Gastroesophageal sphincter (tissue), 4 donors: Measurements from ENCODE around the gene KIF26B. TPM values are rescaled to one million over a fixed set of nuclear protein-coding genes. Genes with fewer than 3 reads are reported as not detected.

ENCODE experiments used
- ATAC-seq: fragments of 150-250 bp; one replicate; pipeline ENCODE4 v1.9.1; 2016; ENCODE audit warnings: mild to moderate bottlenecking, moderate library complexity
- H3K27ac ChIP-seq, 4 donors: fragments of 200-600 bp; sonication (generic) in 3 of 4; 1 replicate in 3 of 4; 2 replicates in 1 of 4; pipeline ENCODE4 v1.5.1; 2016 to 2019
- H3K27me3 ChIP-seq: fragments of 200-600 bp; sonication (generic); one replicate; pipeline ENCODE4 v1.5.1; 2019
- H3K36me3 ChIP-seq, 2 donors: fragments of 200-600 bp; sonication (generic); one replicate each; pipeline ENCODE4 v1.5.1; 2019; ENCODE audit warnings: control low read depth in 1 of 2
- H3K4me1 ChIP-seq, 3 donors: fragments of 200-600 bp; sonication (generic); 1 replicate in 2 of 3; 2 replicates in 1 of 3; pipeline ENCODE4 v1.5.1; 2016 to 2019; ENCODE audit warnings: control low read depth in 2 of 3
- H3K4me3 ChIP-seq, 2 donors: fragments of 200-600 bp; sonication (generic); one replicate each; pipeline ENCODE4 v1.5.1; 2019; ENCODE audit warnings: mild to moderate bottlenecking in 1 of 2, moderate library complexity in 1 of 2
- H3K9me3 ChIP-seq, 3 donors: fragments of 200-600 bp; sonication (generic); one replicate each; pipeline ENCODE4 v1.5.1; 2017 to 2019; ENCODE audit warnings: control low read depth in 2 of 3
- EP300 ChIP-seq: sonication (generic); formaldehyde crosslinking; IDR thresholded peaks from one replicate; pipeline ENCODE4 v1.6.1; 2017; ENCODE audit warnings: antibody characterized with exemption, mild to moderate bottlenecking
- POLR2A ChIP-seq, 2 donors: fragments of 450-650 bp; IDR thresholded peaks; one replicate each; pipeline ENCODE4 v1.6.1; 2017; ENCODE audit warnings: antibody characterized with exemption in 2 of 2, mild to moderate bottlenecking in 2 of 2, moderate library complexity in 1 of 2
- POLR2AphosphoS5 ChIP-seq: sonication (generic); formaldehyde crosslinking; IDR thresholded peaks from one replicate; pipeline ENCODE4 v1.6.1; 2017; ENCODE audit warnings: antibody characterized with exemption
- WGBS, 2 donors: methylation state at CpG; one replicate each; pipeline ENCODE4 v1.1.5; 2018; ENCODE audit warnings: low coverage in 1 of 2; 5-methylcytosine and 5-hydroxymethylcytosine counted together
- total RNA-seq, 4 donors: library from RNA; depleted of rRNA; stranded (reverse); fragments of >200 nt; gene quantifications; one replicate each; pipeline ENCODE4 v1.1.0, GENCODE V29; 2016
- TF ChIP-seq, protein P1 (sequence below), 4 experiments: fragments of 200-600 bp in 2 of 4; fragments of 450-650 bp in 2 of 4; sonication (generic) in 1 of 4; IDR thresholded peaks; one replicate each; pipeline ENCODE4 v1.5.1; 2017 to 2019; ENCODE audit warnings: antibody characterized with exemption in 4 of 4, mild to moderate bottlenecking in 2 of 4, moderate library complexity in 2 of 4

The KIF26B gene
- total RNA-seq, 4 donors from 2014 or later: 0.62 to 1.9 (median 0.97) TPM

- no peak for ATAC-seq
- no peaks in the 10 kb centered on the region for H3K9me3 ChIP-seq
- peaks cover 19% of the 10 kb centered on the region for H3K27me3 ChIP-seq
- no peaks in the 10 kb centered on the region for H3K36me3 ChIP-seq
- H3K4me1 ChIP-seq: no peaks in the 10 kb centered on the region
- TF ChIP-seq EP300: no peak
- no peak for TF ChIP-seq POLR2AphosphoS5
- no peak for TF ChIP-seq POLR2A (IDR thresholded peaks at IDR 0.05)
- TF ChIP-seq, protein P1, sequence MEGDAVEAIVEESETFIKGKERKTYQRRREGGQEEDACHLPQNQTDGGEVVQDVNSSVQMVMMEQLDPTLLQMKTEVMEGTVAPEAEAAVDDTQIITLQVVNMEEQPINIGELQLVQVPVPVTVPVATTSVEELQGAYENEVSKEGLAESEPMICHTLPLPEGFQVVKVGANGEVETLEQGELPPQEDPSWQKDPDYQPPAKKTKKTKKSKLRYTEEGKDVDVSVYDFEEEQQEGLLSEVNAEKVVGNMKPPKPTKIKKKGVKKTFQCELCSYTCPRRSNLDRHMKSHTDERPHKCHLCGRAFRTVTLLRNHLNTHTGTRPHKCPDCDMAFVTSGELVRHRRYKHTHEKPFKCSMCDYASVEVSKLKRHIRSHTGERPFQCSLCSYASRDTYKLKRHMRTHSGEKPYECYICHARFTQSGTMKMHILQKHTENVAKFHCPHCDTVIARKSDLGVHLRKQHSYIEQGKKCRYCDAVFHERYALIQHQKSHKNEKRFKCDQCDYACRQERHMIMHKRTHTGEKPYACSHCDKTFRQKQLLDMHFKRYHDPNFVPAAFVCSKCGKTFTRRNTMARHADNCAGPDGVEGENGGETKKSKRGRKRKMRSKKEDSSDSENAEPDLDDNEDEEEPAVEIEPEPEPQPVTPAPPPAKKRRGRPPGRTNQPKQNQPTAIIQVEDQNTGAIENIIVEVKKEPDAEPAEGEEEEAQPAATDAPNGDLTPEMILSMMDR (IDR thresholded peaks at IDR 0.05): no peak
- H3K27ac ChIP-seq: no peak overlapping the region
- 78 to 85% methylated on average over 6 of the region's 8 CpGs for WGBS, 2 donors
- H3K4me3 ChIP-seq: no peak overlapping the region
These were observed 10.9 kb upstream of the KIF26B start for GRCh38 chr1:245143849-245144248.

- no peak for TF ChIP-seq POLR2A (IDR thresholded peaks at IDR 0.05)
- TF ChIP-seq POLR2AphosphoS5: no peak
- TF ChIP-seq, protein P1 (IDR thresholded peaks at IDR 0.05): no peak
- no peak for TF ChIP-seq EP300
- no peak for ATAC-seq
- H3K27ac ChIP-seq: no peak overlapping the region
- no peaks in the 10 kb centered on the region for H3K36me3 ChIP-seq
- 79 to 84% methylated on average over 3 of the region's 3 CpGs for WGBS, 2 donors
- H3K27me3 ChIP-seq: peaks cover 37% of the 10 kb centered on the region
- no peak overlapping the region for H3K4me3 ChIP-seq
- no peaks in the 10 kb centered on the region for H3K9me3 ChIP-seq
- H3K4me1 ChIP-seq: peaks cover 0 to 4% (median 0%) of the 10 kb centered on the region in 3 donors
These were observed 6.7 kb upstream of the KIF26B start for GRCh38 chr1:245148069-245148468.

DNA sequence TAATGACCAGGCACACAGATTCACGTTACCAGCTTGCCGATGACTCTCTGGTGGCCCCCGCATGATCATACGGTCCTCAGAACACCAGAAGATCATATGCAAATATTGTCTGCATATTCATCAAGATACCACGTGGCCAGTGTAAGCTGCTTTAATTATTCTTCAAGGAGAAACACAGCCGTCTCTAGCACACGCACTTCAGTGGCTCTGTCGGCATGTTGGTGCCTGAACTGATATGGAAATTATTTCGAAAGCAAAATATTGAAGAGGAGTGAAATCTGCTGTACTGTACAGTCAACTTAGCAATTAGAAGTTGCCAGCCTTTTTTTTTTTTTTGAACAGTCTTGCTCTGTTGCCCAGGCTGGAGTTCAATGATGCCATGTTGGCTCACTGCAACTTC lies 5.9 kb upstream of the KIF26B start:
- 79 to 81% methylated on average over 7 to 9 of the region's 9 CpGs for WGBS, 2 donors
- H3K9me3 ChIP-seq: no peaks in the 10 kb centered on the region
- H3K4me3 ChIP-seq: no peak overlapping the region
- ATAC-seq: no peak
- H3K27me3 ChIP-seq: peaks cover 45% of the 10 kb centered on the region
- no peak for TF ChIP-seq POLR2A (IDR thresholded peaks at IDR 0.05)
- TF ChIP-seq POLR2AphosphoS5: no peak
- TF ChIP-seq, protein P1 (IDR thresholded peaks at IDR 0.05): no peak
- TF ChIP-seq EP300: no peak
- H3K4me1 ChIP-seq: peaks cover 0 to 12% (median 6%) of the 10 kb centered on the region in 3 donors
- no peaks in the 10 kb centered on the region for H3K36me3 ChIP-seq
- H3K27ac ChIP-seq: no peak overlapping the region

DNA sequence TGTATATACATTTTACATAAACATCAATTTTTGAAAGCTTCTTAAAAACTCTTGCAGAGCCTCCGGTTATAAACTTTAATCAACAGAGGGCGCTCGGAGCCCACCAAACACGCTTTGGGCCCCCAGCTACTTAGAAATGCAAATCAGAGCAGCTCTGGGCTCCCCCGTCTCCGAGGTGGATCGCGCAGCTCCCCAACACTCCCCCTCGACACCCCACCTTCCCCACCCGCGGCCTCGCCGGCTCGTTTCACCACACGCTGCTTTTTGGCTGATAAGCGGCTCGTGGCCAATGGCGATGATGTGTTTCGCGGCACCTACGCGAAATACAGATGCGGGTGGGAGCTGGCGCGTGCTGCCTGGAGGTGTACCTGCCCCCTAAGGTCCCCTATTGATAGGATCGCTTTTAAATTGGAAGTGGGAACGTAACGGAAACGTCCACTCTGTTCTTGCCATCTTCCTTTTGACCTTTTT lies 1.7 kb upstream of the KIF26B start:
- 0% methylated on average over 11 to 12 of the region's 29 CpGs for WGBS, 2 donors
- no peak for ATAC-seq
- H3K9me3 ChIP-seq: no peaks in the 10 kb centered on the region
- H3K36me3 ChIP-seq: no peaks in the 10 kb centered on the region
- peaks cover 0 to 45% (median 30%) of the 10 kb centered on the region in 3 donors for H3K4me1 ChIP-seq
- peaks cover 68% of the 10 kb centered on the region for H3K27me3 ChIP-seq
- no peak for TF ChIP-seq POLR2AphosphoS5
- TF ChIP-seq, protein P1 (IDR thresholded peaks at IDR 0.05): peak; percentile 24 to 79 (median 44)
- TF ChIP-seq EP300: no peak
- TF ChIP-seq POLR2A (IDR thresholded peaks at IDR 0.05): no peak
- no peak overlapping the region for H3K27ac ChIP-seq
- H3K4me3 ChIP-seq: peak overlapping the region; percentile 35 to 65
